Measurements from ENCODE around the gene DDX1.

Gene DDX1

DNA sequence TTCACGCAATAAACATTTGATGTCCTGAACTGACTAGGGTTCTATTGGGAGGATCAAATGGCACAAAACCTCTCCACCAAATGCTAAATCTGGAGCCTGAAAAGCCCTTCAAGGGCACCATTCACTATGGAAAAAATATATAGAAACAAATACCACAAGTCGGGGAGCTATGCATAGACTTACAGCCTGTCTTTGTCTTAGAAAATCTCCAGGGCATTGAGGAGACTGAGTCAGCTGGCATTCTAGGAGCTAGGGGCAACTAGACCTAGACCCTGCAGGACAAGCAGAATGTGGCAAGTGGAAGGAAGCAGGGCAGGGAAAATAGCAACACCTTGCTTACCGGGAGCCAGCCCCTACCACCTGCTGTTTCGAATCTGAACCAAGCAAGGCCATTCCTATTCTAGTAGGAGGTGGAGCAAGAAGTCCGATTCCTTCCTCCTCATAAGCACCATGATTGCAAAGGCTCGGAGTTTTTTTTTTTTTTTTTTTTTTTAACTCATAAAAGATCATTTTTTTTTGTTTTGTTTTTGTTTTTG, 77.8 kb downstream of the DDX1 start:
- H3K4me3 ChIP-seq (ENCODE audit: insufficient read depth, low read depth, low read length, poor library complexity, severe bottlenecking), result no peak overlapping the region
- no peaks in the 10 kb centered on the region for H3K9me3 ChIP-seq (ENCODE audit: control insufficient read depth, low read length)

DNA sequence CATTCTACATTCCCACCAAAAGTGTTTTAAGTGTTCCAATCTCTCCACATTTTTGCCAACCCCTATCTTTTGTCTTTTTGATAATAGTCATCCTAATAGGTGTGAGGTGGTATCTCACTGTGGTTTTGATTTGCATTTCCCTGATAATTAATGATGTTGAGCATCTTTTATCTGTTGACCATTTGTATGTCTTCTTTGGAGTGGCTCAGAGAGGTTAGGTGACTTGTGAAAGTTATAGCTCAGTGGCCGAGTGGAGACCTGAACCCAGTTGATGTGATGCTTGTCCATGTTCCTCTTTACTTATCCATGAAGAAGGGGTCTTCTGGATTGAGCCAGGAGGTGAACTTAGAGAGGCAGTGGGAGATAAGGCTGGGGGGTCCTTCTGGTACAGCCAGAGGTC, 78.8 kb downstream of the DDX1 start:
- Histone ChIP-seq H3K36me3 (ENCODE audit: control insufficient read depth, insufficient read depth, low read length) (no peaks in the 10 kb centered on the region), H3K9me3 (ENCODE audit: control insufficient read depth, low read length) (no peaks in the 10 kb centered on the region), H3K4me1 (ENCODE audit: control insufficient read depth, insufficient read depth, low read length, poor library complexity, severe bottlenecking) (no peaks in the 10 kb centered on the region), H3K27me3 (replicated peaks; ENCODE audit: control insufficient read depth, insufficient read depth, low read length, poor library complexity, severe bottlenecking) (no peaks in the 10 kb centered on the region), H3K4me3 (ENCODE audit: insufficient read depth, low read depth, low read length, poor library complexity, severe bottlenecking) (no peak overlapping the region), H3K27ac (ENCODE audit: insufficient read depth, low read length, poor library complexity, severe bottlenecking) (no peak overlapping the region)
- no peak for DNase-seq

More for the DNA sequence above, 77.8 kb downstream of the DDX1 start:
- no peaks in the 10 kb centered on the region for H3K4me1 ChIP-seq (ENCODE audit: control insufficient read depth, insufficient read depth, low read length, poor library complexity, severe bottlenecking)
- no peaks in the 10 kb centered on the region for H3K36me3 ChIP-seq (ENCODE audit: control insufficient read depth, insufficient read depth, low read length)
- no peak overlapping the region for H3K27ac ChIP-seq (ENCODE audit: insufficient read depth, low read length, poor library complexity, severe bottlenecking)
- DNase-seq, result no peak
- H3K27me3 ChIP-seq (replicated peaks; ENCODE audit: control insufficient read depth, insufficient read depth, low read length, poor library complexity, severe bottlenecking), result no peaks in the 10 kb centered on the region

- no peak for DNase-seq
- Histone ChIP-seq H3K27ac (ENCODE audit: insufficient read depth, low read length, poor library complexity, severe bottlenecking) (no peak overlapping the region), H3K4me3 (ENCODE audit: insufficient read depth, low read depth, low read length, poor library complexity, severe bottlenecking) (no peak overlapping the region), H3K27me3 (replicated peaks; ENCODE audit: control insufficient read depth, insufficient read depth, low read length, poor library complexity, severe bottlenecking) (no peaks in the 10 kb centered on the region), H3K4me1 (ENCODE audit: control insufficient read depth, insufficient read depth, low read length, poor library complexity, severe bottlenecking) (no peaks in the 10 kb centered on the region), H3K36me3 (ENCODE audit: control insufficient read depth, insufficient read depth, low read length) (no peaks in the 10 kb centered on the region), H3K9me3 (ENCODE audit: control insufficient read depth, low read length) (no peaks in the 10 kb centered on the region)
These were observed 79.3 kb downstream of the DDX1 start for GRCh38 chr2:15670981-15671380.

DNA sequence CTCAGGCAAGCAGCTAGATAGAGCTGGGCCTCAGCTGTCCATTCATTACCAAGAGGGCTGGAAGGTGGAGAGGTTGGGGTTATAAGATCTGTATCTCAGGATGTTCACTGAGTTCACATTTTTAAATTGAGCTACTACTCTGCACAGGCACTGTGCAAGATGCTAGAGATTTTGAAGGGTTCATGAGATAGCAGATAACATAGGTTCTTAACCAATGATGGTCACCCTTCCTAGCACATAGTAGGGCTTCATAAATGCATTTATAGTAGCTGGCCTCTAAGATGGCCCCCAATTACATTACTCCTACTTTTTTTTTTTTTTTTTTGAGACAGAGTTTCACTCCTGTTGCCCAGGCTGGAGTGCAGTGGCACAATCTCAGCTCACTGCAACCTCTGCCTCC, 79.7 kb downstream of the DDX1 start:
- H3K27ac ChIP-seq (ENCODE audit: insufficient read depth, low read length, poor library complexity, severe bottlenecking), result no peak overlapping the region
- no peaks in the 10 kb centered on the region for H3K9me3 ChIP-seq (ENCODE audit: control insufficient read depth, low read length)
- H3K4me3 ChIP-seq (ENCODE audit: insufficient read depth, low read depth, low read length, poor library complexity, severe bottlenecking), result no peak overlapping the region
- no peaks in the 10 kb centered on the region for H3K4me1 ChIP-seq (ENCODE audit: control insufficient read depth, insufficient read depth, low read length, poor library complexity, severe bottlenecking)
- no peaks in the 10 kb centered on the region for H3K27me3 ChIP-seq (replicated peaks; ENCODE audit: control insufficient read depth, insufficient read depth, low read length, poor library complexity, severe bottlenecking)
- DNase-seq, result no peak
- no peaks in the 10 kb centered on the region for H3K36me3 ChIP-seq (ENCODE audit: control insufficient read depth, insufficient read depth, low read length)

GRCh38 chr2:15671842-15672815, 80.5 kb downstream of the DDX1 start:
- H3K36me3 ChIP-seq (ENCODE audit: control insufficient read depth, insufficient read depth, low read length), result no peaks in the 10 kb centered on the region
- H3K27ac ChIP-seq (ENCODE audit: insufficient read depth, low read length, poor library complexity, severe bottlenecking), result no peak overlapping the region

DNA sequence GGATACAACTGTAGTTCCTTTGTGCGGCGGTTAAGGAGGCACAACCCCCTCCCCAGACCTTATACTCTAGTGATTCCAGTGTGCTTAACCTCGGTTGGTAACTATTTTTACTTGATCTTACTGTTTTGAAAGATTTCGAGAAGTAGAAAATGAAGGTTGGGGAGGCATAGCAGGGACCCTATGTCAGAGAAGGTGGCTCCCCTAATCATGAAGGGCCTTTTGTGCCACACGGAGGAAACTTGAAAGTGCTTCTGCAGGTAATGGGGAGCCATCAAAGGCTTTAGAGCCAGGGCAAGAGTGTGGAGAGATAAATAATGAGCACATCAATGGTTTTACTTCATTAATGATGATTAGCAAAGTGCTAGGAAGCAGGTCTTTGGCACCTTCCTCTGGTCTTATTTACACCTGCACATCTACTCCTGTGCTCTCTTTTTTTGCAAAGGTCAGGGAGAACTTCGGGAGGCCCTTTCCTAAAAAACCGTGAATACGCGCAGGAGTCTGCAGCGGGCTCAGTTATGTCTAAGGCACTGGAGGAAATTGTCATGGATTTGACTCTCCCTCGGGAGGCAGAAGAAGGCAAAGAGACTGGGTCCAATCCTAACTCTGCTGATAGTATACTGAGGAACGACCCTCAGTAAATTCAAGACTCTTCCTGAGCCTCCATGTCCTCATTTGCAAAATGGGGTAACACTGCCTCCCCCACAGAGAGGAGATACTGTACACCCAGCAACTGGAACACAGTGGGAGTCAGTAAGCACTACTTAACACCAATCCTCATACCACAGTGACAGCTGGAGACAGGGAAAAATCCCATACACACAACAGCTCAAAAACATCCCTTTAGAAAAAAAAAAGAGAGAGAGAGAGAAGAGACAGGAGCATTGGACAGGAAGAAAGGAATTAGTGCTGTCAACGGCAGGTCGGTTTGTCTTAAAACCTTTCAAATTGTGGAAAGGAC, 81.6 kb downstream of the DDX1 start:
- Histone ChIP-seq H3K4me3 (ENCODE audit: insufficient read depth, low read depth, low read length, poor library complexity, severe bottlenecking) (no peak overlapping the region), H3K27ac (ENCODE audit: insufficient read depth, low read length, poor library complexity, severe bottlenecking) (no peak overlapping the region), H3K36me3 (ENCODE audit: control insufficient read depth, insufficient read depth, low read length) (no peaks in the 10 kb centered on the region), H3K4me1 (ENCODE audit: control insufficient read depth, insufficient read depth, low read length, poor library complexity, severe bottlenecking) (no peaks in the 10 kb centered on the region), H3K27me3 (replicated peaks; ENCODE audit: control insufficient read depth, insufficient read depth, low read length, poor library complexity, severe bottlenecking) (no peaks in the 10 kb centered on the region), H3K9me3 (ENCODE audit: control insufficient read depth, low read length) (no peaks in the 10 kb centered on the region)
- no peak for DNase-seq

More at GRCh38 chr2:15671842-15672815, 80.5 kb downstream of the DDX1 start:
- H3K4me3 ChIP-seq (ENCODE audit: insufficient read depth, low read depth, low read length, poor library complexity, severe bottlenecking), result no peak overlapping the region
- no peaks in the 10 kb centered on the region for H3K27me3 ChIP-seq (replicated peaks; ENCODE audit: control insufficient read depth, insufficient read depth, low read length, poor library complexity, severe bottlenecking)
- no peaks in the 10 kb centered on the region for H3K9me3 ChIP-seq (ENCODE audit: control insufficient read depth, low read length)
- H3K4me1 ChIP-seq (ENCODE audit: control insufficient read depth, insufficient read depth, low read length, poor library complexity, severe bottlenecking), result no peaks in the 10 kb centered on the region
- DNase-seq, result no peak

DNA sequence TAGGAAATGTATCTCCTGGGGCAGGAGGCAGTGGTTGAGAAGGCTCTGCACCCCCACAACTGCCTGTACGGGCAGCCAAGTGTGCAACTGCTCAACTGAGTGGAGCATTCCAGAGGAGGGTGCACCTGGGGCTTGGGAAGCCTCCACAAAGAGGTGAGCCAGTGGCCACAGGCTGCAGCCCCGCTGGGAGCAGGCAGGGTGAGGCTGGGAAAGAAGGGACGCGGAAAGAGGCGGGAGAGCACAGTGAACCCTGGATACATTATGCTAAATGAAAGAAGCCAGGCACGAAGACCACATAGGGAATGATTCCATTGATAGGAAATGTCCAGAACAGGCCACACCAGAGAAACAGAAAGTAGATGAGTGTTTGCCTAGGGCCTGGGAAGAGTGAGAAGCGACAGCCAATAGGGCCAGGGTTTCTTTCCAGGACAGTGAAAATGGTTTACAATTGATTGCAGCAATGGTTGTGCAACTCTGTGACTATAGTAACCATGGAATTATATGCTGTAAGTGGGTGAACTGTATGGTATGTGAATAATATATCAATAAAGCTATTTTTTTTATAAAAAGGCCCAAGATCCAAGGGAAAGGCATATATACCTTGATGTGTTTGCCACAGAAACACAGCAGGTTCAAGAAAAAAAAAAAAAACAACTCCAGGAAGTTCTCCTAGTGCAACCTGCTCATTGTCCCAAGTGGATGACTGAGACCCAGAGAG, 82.4 kb downstream of the DDX1 start:
- Histone ChIP-seq H3K4me1 (ENCODE audit: control insufficient read depth, insufficient read depth, low read length, poor library complexity, severe bottlenecking) (no peaks in the 10 kb centered on the region), H3K27ac (ENCODE audit: insufficient read depth, low read length, poor library complexity, severe bottlenecking) (no peak overlapping the region), H3K27me3 (replicated peaks; ENCODE audit: control insufficient read depth, insufficient read depth, low read length, poor library complexity, severe bottlenecking) (no peaks in the 10 kb centered on the region), H3K36me3 (ENCODE audit: control insufficient read depth, insufficient read depth, low read length) (no peaks in the 10 kb centered on the region), H3K4me3 (ENCODE audit: insufficient read depth, low read depth, low read length, poor library complexity, severe bottlenecking) (no peak overlapping the region), H3K9me3 (ENCODE audit: control insufficient read depth, low read length) (no peaks in the 10 kb centered on the region)
- no peak for DNase-seq

- no peak for DNase-seq
- Histone ChIP-seq H3K4me1 (ENCODE audit: control insufficient read depth, insufficient read depth, low read length, poor library complexity, severe bottlenecking) (no peaks in the 10 kb centered on the region), H3K27ac (ENCODE audit: insufficient read depth, low read length, poor library complexity, severe bottlenecking) (no peak overlapping the region), H3K27me3 (replicated peaks; ENCODE audit: control insufficient read depth, insufficient read depth, low read length, poor library complexity, severe bottlenecking) (no peaks in the 10 kb centered on the region), H3K4me3 (ENCODE audit: insufficient read depth, low read depth, low read length, poor library complexity, severe bottlenecking) (no peak overlapping the region), H3K9me3 (ENCODE audit: control insufficient read depth, low read length) (no peaks in the 10 kb centered on the region), H3K36me3 (ENCODE audit: control insufficient read depth, insufficient read depth, low read length) (no peaks in the 10 kb centered on the region)
These were observed 83.2 kb downstream of the DDX1 start for GRCh38 chr2:15674637-15675455.

Measured in effector memory CD4-positive, alpha-beta T cell (primary cell).